HG03354 (cell line): ENCODE results near the gene NCR1.
"Not testable (repeated sequence)": the region's sequence is repeated elsewhere in the genome, so short reads cannot be mapped to it uniquely, and the experiment has no call there.

Source experiments
- ATAC-seq: cut with Tn5 transposase; IDR thresholded peaks from one replicate; pipeline ENCODE4 v1.9.1; 2021; ENCODE audit warnings: mild to moderate bottlenecking; ENCODE audit not compliant: unreplicated experiment, poor library complexity, severe bottlenecking

NCR1 gene, protein sequence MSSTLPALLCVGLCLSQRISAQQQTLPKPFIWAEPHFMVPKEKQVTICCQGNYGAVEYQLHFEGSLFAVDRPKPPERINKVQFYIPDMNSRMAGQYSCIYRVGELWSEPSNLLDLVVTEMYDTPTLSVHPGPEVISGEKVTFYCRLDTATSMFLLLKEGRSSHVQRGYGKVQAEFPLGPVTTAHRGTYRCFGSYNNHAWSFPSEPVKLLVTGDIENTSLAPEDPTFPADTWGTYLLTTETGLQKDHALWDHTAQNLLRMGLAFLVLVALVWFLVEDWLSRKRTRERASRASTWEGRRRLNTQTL

DNA sequence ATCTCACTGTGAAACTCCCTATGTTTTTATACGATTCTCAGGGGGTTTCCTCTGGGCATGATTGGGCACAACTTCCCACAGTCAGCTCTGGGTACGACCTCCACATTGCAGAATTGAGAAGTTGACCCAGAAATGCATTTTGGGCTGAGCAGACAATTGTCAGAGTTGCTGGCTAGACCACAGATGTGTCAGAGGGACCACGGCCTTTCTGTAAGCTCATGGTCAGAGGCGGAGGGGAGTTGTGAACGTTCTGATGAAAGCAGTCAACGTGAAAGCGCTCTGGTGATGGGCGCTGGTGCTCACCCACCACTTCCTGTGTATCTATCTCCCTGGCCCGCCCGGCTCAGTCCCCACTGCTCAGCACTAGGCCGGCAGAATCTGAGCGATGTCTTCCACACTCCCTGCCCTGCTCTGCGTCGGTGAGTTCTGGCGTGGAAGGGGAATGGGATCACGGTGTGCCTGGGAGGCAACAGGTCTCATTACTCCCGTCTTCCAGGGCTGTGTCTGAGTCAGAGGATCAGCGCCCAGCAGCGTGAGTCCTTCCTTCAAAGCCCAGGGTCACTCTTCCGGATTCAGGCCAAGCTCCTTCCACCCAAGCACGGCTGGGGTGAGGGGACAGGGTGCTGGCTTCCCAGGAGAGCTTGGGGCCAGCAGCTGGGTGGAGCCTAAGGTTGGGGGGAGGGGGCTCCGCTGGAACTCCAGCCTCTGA, at the start of gene NCR1:
Gene NCR1, plus strand, starts transcription at position 346 of the 709 bp plus-strand sequence. Its CDS starts 40 bp downstream, at position 386.
- ATAC-seq = no peak

DNA sequence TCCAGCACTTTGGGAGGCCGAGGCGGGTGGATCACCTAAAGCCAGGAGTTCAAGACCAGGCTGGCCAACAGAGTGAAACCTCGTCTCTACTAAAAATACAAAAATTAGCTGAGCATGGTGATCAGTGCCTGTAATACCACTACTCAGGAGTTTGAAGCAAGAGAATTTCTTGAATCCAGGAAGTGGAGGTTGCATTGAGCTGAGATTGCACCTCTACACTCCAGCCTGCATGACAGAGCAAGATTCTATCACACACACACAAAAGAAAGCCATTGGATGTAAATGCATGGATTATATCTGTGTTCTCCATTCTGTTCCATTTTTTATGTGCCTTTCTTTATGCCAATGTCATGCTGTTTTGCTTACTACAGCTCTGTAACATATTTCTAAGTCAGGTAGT, 47.5 kb upstream of the NCR1 start:
- ATAC-seq = not testable (repeated sequence)

DNA sequence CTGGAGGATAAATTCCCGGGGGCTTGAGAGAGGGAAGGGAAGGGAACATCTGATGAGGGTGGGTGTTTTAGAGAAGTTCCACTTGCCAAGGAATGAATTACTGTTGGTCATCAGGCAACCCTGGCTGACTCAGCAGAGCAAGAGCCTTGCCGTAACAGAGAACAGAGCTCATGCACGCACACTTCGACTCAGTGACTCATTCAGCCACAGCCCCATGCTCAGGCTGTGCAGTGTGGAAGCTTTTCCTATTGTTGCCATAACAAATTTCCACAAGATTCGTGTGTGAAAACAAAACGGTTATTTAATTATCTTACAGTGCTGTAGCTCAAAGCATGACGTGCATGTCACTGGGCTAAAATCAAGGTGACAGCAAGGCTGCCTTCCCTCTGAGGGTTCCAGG, 46.5 kb upstream of the NCR1 start:
- not testable (repeated sequence) for ATAC-seq

DNA sequence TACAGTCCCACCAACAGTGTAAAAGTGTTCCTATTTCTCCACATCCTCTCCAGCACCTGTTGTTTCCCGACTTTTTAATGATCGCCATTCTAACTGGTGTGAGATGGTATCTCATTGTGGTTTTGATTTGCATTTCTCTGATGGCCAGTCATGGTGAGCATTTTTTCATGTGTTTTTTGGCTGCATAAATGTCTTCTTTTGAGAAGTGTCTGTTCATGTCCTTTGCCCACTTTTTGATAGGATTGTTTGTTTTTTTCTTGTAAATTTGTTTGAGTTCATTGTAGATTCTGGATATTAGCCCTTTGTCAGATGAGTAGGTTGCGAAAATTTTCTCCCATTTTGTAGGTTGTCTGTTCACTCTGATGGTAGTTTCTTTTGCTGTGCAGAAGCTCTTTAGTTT, 42.5 kb upstream of the NCR1 start:
- ATAC-seq = not testable (repeated sequence)

DNA sequence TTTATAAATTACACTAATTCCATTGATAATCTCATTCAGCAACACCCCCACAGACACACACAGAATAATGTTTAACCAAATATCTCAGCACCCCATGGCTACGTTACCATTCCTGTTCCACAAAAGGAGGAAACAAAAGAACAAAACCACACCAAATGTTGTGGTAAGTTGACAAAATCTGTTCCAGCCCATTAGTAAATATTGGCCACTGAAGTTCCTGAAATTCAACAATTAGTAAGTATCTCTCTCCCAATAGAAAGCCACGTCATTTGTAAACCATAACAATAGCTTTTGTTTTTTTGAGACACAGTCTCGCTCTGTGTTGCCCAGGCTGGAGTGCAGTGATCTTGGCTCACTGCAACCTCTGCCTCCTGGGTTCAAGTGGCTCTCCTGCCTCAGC, 34.3 kb upstream of the NCR1 start:
- no peak for ATAC-seq

DNA sequence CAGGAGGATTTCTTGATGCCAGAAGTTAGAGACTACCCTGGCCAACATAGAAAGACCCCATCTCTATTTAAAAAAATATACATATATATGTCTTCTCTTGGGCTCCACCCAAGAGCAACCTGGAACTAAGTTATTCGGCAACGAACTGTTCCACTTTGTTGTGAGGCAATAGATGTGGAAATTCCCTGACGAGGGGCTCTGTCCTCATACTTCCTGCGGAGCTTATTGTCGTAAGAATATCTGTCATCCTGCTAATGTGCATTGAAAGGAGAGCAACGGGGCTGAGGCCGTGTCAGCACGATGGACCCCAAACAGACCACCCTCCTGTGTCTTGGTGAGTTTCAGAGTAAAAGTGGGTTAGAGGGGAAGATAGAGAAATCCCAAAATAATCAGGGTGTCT, 32.0 kb upstream of the NCR1 start, which contains the start of gene FCAR:
Gene FCAR, plus strand, starts transcription at position 246 of the 400 bp plus-strand sequence. Its CDS starts 55 bp downstream, at position 301.
- ATAC-seq = no peak

DNA sequence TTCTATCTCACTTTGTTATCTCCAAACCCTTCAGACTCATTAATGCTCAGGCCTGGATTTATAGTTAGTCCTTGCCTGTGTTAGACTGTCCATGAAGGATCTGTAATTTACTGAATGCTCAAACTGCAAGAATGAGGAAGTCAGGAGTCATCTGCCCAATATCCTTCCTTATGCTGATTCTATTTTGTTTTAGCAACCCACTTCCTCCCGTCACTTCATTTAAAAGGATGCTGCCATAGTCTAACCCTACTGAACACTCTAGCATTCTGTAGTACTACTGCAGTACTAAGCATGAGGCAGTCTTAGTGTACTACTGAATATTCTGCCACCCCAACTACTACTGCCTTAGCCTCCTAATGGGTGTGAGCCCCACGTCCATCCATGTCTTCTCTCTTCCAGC, 30.4 kb upstream of the NCR1 start:
- no peak for ATAC-seq

DNA sequence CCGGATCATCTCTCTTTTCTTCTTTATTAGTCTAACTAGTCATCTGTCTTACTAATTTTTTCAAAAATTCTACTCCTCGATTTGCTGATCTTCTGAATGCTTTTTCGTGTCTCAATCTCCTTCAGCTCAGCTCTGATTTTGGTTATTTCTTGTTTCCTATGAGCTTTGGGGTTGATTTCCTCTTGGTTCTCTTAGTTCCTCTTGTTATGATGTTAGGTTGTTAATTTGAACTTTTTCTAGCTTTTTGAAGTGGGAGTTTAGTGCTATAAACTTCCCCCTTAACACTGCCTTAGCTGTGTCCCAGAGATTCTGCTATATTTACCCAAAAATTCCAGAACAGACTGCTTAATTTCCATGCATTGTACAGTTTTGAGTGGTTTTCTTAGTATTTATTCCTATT, 28.5 kb upstream of the NCR1 start:
- no peak for ATAC-seq

DNA sequence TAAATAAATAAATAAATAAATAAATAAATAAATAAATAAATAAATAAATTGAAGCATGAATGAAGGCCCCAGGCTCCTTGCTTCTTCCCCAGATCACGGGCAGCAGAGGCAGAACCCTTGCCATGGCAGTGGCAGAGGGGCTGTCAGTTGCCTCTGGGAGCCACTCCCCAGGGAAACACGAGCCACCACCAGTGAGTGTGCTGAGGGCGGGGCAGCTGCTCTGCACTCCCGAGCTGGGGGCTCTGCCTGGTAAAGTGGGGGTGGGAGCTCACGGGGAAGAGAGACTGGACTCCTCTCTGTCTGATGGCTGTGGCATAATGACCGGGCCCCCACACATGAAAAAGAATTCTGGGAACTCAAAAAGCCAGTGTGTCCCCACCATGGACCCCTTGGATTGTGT, 24.1 kb upstream of the NCR1 start:
- ATAC-seq = no peak

DNA sequence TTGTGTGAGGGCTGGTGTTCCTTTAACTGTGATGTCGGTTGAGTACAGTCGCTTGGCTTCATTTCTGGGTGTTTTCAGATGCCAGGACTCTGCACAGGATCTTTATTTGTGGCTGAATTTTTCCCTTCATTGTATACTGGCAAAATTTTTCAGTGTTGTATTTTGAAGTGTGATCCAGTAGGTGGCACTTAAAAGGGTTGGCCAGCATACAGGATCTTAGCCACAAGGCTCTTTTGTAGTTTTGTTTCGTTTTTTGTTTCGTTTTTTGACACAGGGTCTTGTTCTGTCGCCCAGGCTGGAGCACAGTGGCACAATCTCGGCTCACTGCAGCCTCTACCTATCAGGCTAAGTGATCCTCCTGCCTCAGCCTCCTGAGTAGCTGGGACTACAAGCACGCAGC, 23.2 kb upstream of the NCR1 start:
- no peak for ATAC-seq

DNA sequence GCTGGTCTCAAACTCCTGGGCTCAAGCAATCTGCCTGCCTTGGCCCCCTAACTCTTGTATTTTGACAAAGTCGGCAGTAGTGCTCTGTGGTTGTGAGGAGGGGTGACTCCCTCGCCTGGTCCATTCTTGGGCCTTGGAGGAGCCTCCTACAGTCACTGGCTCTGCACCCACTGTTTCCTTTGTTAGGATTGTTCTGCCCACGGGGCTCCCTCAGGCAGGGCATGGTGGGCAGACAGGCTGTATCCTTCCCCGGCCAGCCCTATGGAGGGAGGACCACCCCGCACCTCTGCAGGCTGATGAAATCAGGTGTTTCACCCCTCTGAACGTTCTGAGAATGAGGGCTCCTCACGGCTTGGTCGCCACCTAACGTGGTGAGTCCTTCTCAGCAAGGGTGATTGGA, 22.7 kb upstream of the NCR1 start:
- ATAC-seq = no peak

DNA sequence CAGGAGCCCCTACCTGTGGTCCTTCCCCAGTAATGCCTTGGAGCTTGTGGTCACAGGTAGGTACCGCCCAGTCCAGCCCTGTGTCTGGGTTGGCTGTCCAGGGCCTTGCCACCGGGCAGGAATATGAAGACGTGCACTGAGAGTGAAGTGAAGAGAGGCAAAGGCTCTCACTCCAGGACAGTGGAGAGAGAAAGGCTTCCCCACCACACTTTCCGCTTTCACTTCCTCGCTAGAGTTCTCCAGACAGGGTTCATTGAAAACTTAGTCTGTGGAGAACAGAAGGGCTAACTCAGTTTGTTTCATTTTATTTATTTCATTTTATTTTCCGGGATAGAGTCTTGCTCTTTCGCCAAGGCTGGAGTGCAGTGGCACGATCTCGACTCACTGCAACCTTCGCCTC, 17.7 kb upstream of the NCR1 start:
- ATAC-seq = no peak

DNA sequence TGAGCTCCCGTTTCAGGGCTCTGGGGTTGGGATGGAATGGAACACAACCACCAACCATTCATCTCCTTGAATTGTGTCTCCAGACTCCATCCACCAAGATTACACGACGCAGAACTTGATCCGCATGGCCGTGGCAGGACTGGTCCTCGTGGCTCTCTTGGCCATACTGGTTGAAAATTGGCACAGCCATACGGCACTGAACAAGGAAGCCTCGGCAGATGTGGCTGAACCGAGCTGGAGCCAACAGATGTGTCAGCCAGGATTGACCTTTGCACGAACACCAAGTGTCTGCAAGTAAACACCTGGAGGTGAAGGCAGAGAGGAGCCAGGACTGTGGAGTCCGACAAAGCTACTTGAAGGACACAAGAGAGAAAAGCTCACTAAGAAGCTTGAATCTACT, 16.4 kb upstream of the NCR1 start:
- ATAC-seq = no peak

DNA sequence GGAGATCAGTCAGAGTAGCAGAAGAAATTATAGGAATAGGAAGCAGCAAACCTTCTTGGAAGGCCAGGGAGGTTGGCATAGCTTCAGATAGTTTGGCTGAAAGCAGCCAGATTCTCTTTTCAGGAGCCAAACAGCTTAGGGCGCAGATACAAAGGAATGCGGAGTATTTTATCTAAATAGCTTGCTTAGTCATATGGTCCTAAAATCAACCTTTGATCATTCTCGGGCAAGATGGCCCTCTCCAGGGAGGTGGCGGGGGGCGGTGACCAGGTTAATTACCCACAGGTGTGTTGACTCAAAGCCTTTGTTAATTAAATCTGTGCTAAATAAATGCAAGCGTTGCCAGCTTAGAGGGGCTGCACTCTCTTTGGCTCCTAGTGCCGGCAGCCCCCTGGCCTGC, 12.5 kb upstream of the NCR1 start:
- no peak for ATAC-seq

DNA sequence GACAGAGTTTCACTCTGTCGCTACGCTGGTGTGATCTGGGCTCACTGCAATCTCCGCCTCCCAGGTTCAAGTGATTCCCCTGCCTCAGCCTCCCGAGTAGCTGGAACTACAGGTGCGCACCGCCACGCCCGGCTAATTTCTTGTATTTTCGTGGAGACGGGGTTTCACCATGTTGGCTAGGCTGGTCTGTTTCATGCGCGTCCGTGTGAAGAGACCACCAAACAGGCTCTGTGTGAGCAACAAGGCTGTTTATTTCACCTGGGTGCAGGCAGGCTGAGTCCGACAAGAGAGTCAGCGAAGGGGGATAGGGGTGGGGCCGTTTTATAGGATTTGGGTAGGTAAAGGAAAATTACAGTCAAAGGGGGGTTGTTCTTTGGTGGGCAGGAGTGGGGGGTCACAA, 11.8 kb upstream of the NCR1 start:
- not testable (repeated sequence) for ATAC-seq

DNA sequence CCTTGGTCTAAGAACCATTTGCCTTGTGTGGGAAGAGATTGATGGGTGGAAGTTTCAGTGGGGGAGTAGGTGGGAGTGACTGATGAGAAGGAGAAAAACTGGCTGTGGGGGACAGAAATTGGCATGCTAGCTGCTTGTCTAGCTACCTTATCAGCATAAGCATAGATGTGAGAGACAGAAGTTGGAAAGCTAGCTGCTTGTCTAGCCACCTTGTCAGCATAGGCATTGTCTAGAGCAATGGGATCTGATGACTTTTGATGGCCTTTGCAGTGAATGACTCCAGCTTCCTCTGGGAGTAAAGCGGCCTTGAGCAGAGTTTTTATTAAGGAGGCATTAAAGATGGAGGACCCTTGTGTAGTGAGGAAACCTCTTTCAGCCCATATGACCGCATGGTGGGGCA, 9.9 kb upstream of the NCR1 start:
- no peak for ATAC-seq

DNA sequence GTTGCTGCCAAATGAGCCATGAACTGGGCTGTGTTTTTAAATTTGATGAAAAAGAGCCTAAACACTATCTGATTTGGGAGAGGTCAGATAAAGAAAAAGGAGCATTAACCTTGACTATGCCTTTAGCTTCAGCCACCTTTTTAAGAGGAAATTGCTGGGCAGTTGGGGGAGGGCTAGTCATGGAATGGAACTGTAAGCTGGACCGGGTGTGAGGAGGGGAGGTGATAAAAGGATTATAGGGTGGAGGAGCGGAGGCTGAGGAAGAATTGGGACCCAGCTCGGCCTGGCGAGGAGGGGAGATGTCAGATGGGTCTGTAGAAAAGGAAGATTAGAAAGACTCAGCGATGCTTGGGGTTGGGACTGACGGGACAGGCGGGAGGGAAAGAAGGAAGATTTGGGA, 7.3 kb upstream of the NCR1 start:
- not testable (repeated sequence) for ATAC-seq

DNA sequence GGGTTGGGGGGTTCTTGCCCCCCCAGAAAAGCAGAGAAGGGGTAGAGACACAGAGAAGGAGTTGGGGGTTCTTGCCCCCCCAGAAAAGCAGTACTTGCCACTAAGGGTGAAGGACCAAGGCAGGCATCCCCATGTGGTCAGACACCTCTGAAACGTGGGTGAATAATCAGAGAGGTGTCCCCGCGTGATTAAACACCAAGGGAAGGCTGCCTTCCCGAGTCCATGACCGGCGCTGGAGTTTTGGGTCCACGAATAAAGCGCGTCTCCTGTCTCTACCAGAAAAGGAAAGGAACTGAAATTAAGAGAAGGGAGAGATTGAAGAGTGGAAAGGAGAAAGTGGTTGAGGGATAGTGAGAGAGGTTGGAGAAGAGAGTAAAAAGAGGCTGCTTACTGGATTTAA, 6.3 kb upstream of the NCR1 start:
- ATAC-seq = not testable (repeated sequence)

DNA sequence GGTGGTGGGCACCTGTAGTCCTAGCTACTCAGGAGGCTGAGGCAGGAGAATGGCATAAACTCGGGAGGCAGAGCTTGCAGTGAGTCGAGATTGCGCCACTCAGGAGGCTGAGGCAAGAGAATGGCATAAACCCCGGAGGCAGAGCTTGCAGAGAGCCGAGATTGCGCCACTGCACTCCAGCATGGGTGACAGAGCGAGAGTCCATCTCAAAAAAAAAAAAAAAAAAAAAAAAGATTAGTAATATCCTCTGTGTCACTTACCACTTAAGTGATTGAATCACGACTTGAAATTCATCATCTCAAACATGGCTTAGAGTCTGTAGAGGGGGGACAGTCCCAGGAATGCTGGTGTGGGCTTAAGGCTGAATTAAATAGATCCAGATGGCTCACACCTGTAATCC, 4.8 kb upstream of the NCR1 start:
- ATAC-seq = not testable (repeated sequence)

DNA sequence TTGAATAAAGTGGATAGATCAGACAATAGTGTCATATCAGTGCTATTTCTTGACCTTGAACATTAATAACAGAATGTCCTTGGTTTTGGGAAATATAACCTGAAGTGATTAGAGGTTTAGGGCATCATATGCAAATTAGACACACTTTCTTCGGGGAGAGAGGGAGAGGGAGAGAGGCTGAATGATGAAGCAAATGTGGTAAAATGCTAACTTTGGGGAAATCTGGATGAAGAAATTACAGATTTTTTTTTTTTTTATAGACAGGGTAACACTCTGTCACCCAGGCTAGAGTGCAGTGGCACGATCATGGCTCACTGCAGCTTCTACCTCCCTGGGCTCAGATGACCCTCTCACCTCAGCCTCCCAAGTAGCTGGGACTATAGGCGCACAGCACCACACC, 3.9 kb upstream of the NCR1 start:
- ATAC-seq = no peak

DNA sequence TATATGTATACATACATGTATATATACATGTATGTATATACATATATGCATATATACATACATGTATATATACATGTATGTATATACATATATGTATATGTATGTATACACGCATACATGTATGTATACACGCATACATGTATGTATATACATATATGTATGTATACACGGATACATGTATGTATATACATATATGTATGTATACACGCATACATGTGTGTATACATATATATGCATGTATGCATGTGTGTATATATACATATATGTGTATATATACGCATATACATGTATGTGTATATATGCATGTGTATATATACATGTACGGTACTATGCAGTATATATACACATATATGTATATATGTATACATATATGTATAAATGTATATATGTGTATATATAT, 2.6 kb upstream of the NCR1 start:
- ATAC-seq = no peak
